ENCODE results near the gene KCNH2. TPM values are rescaled to one million over a fixed set of nuclear protein-coding genes. Genes with fewer than 3 reads are reported as not detected.

KCNH2 gene
- total and polyA plus RNA-seq, 10 of the 15 experiments (the other 5 are each of a cell fraction or from before 2014, with no cell fraction given): 0.04 to 0.24 (median 0.17) TPM; not detected in 6

DNA sequence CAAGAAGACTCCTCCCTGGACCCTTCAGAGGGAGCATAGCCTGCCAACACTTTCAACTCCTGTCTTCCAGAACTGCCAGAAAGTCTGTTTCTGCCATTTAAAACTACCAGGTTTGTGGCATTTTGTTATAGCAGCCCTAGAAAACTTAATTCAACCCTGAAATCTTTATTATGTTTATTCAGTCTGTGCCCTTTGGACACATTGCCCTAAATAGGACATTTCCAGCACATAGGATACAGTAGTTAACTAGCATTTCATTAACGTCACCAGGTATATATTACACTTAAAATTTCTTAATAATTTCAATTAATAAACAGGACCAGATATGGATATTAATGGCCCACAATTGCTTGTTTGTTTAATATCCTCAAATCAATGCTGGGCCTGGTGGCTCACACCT is 54.3 kb downstream of the KCNH2 start (continued):
- TF ChIP-seq, protein P1, sequence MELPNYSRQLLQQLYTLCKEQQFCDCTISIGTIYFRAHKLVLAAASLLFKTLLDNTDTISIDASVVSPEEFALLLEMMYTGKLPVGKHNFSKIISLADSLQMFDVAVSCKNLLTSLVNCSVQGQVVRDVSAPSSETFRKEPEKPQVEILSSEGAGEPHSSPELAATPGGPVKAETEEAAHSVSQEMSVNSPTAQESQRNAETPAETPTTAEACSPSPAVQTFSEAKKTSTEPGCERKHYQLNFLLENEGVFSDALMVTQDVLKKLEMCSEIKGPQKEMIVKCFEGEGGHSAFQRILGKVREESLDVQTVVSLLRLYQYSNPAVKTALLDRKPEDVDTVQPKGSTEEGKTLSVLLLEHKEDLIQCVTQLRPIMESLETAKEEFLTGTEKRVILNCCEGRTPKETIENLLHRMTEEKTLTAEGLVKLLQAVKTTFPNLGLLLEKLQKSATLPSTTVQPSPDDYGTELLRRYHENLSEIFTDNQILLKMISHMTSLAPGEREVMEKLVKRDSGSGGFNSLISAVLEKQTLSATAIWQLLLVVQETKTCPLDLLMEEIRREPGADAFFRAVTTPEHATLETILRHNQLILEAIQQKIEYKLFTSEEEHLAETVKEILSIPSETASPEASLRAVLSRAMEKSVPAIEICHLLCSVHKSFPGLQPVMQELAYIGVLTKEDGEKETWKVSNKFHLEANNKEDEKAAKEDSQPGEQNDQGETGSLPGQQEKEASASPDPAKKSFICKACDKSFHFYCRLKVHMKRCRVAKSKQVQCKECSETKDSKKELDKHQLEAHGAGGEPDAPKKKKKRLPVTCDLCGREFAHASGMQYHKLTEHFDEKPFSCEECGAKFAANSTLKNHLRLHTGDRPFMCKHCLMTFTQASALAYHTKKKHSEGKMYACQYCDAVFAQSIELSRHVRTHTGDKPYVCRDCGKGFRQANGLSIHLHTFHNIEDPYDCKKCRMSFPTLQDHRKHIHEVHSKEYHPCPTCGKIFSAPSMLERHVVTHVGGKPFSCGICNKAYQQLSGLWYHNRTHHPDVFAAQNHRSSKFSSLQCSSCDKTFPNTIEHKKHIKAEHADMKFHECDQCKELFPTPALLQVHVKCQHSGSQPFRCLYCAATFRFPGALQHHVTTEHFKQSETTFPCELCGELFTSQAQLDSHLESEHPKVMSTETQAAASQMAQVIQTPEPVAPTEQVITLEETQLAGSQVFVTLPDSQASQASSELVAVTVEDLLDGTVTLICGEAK (IDR thresholded peaks at IDR 0.05; ENCODE audit: borderline replicate concordance): no peak
- no peak for TF ChIP-seq NFYB (IDR thresholded peaks at IDR 0.05; ENCODE audit: insufficient read depth, low read depth, low read length)
- no peak for TF ChIP-seq CREM (IDR thresholded peaks at IDR 0.05; ENCODE audit: low read depth)
- TF ChIP-seq STAT3 (IDR thresholded peaks at IDR 0.05; ENCODE audit: low read depth, low read length): no peak
- no peak for TF ChIP-seq POLR2AphosphoS5 (IDR thresholded peaks at IDR 0.05; ENCODE audit: low read length)
- TF ChIP-seq, protein P2, sequence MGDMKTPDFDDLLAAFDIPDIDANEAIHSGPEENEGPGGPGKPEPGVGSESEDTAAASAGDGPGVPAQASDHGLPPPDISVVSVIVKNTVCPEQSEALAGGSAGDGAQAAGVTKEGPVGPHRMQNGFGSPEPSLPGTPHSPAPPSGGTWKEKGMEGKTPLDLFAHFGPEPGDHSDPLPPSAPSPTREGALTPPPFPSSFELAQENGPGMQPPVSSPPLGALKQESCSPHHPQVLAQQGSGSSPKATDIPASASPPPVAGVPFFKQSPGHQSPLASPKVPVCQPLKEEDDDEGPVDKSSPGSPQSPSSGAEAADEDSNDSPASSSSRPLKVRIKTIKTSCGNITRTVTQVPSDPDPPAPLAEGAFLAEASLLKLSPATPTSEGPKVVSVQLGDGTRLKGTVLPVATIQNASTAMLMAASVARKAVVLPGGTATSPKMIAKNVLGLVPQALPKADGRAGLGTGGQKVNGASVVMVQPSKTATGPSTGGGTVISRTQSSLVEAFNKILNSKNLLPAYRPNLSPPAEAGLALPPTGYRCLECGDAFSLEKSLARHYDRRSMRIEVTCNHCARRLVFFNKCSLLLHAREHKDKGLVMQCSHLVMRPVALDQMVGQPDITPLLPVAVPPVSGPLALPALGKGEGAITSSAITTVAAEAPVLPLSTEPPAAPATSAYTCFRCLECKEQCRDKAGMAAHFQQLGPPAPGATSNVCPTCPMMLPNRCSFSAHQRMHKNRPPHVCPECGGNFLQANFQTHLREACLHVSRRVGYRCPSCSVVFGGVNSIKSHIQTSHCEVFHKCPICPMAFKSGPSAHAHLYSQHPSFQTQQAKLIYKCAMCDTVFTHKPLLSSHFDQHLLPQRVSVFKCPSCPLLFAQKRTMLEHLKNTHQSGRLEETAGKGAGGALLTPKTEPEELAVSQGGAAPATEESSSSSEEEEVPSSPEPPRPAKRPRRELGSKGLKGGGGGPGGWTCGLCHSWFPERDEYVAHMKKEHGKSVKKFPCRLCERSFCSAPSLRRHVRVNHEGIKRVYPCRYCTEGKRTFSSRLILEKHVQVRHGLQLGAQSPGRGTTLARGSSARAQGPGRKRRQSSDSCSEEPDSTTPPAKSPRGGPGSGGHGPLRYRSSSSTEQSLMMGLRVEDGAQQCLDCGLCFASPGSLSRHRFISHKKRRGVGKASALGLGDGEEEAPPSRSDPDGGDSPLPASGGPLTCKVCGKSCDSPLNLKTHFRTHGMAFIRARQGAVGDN (IDR thresholded peaks at IDR 0.05): no peak
